ENCODE results near the gene ZNHIT1.

GRCh38 chr7:101241443-101242349, 23.7 kb downstream of the ZNHIT1 start:
- TF ChIP-seq CTCF (IDR thresholded peaks at IDR 0.05), result no peak
- TF ChIP-seq POLR2A (IDR thresholded peaks at IDR 0.05), result no peak
